ENCODE results near the gene AHRR. TPM values are rescaled to one million over a fixed set of nuclear protein-coding genes. Genes with fewer than 3 reads are reported as not detected.

The AHRR gene
- total RNA-seq, 1 donor from 2014 or later = 10.5 TPM

GRCh38 chr5:435961-436640 is 114.6 kb downstream of the AHRR start:
- no peak for FAIRE-seq
- Mint-ChIP-seq H3K4me3 (ENCODE audit: unreplicated experiment) (no peak overlapping the region), H3K4me1 (ENCODE audit: low read depth, unreplicated experiment) (peaks cover 3% of the 10 kb centered on the region), H3K27me3 (ENCODE audit: low read depth, unreplicated experiment) (peaks cover 5% of the 10 kb centered on the region), H3K36me3 (ENCODE audit: low read depth, unreplicated experiment) (peaks cover under 1% of the 10 kb centered on the region), H3K27ac (ENCODE audit: unreplicated experiment) (no peak overlapping the region), H3K9me3 (ENCODE audit: unreplicated experiment) (no peaks in the 10 kb centered on the region)
- H3K79me2 ChIP-seq (ENCODE audit: insufficient read depth, low read length) = no peaks in the 10 kb centered on the region
- no peak overlapping the region for H3K4me3 ChIP-seq (ENCODE audit: insufficient read depth, low read depth, low read length)
- no peaks in the 10 kb centered on the region for H3K36me3 ChIP-seq (ENCODE audit: insufficient read depth, low read length)
- no peak overlapping the region for H3K27ac ChIP-seq (ENCODE audit: low read depth, low read length)
- H4K20me1 ChIP-seq (ENCODE audit: insufficient read depth, low read length) = no peaks in the 10 kb centered on the region
- peaks cover 3% of the 10 kb centered on the region for H3K4me1 ChIP-seq (ENCODE audit: insufficient read depth, low read length)
- DNase-seq (ENCODE audit: low read depth) = no peak
- H3K4me2 ChIP-seq (ENCODE audit: low read length) = no peak overlapping the region
- H2AFZ ChIP-seq (ENCODE audit: low read depth, low read length) = no peak overlapping the region
- H3K27me3 ChIP-seq (ENCODE audit: insufficient read depth, low read length) = no peaks in the 10 kb centered on the region
- TF ChIP-seq EZH2 (IDR thresholded peaks at IDR 0.05; ENCODE audit: insufficient read depth, low read length) (no peak), CTCF (IDR thresholded peaks at IDR 0.05; ENCODE audit: insufficient read depth, low read depth, low read length) (peak; percentile 27)
- H3K9me3 ChIP-seq (ENCODE audit: insufficient read depth, low read depth, low read length) = no peaks in the 10 kb centered on the region
- H3K9ac ChIP-seq (ENCODE audit: low read length) = no peak overlapping the region

GRCh38 chr5:436641-436975 is 115.1 kb downstream of the AHRR start:
- Histone ChIP-seq H3K4me3 (ENCODE audit: insufficient read depth, low read depth, low read length) (no peak overlapping the region), H3K27me3 (ENCODE audit: insufficient read depth, low read length) (no peaks in the 10 kb centered on the region), H4K20me1 (ENCODE audit: insufficient read depth, low read length) (no peaks in the 10 kb centered on the region), H2AFZ (ENCODE audit: low read depth, low read length) (no peak overlapping the region), H3K4me1 (ENCODE audit: insufficient read depth, low read length) (peaks cover 2% of the 10 kb centered on the region), H3K9me3 (ENCODE audit: insufficient read depth, low read depth, low read length) (no peaks in the 10 kb centered on the region), H3K9ac (ENCODE audit: low read length) (no peak overlapping the region), H3K27ac (ENCODE audit: low read depth, low read length) (no peak overlapping the region), H3K36me3 (ENCODE audit: insufficient read depth, low read length) (no peaks in the 10 kb centered on the region), H3K4me2 (ENCODE audit: low read length) (no peak overlapping the region), H3K79me2 (ENCODE audit: insufficient read depth, low read length) (no peaks in the 10 kb centered on the region)
- Mint-ChIP-seq H3K36me3 (ENCODE audit: low read depth, unreplicated experiment) (no peaks in the 10 kb centered on the region), H3K27me3 (ENCODE audit: low read depth, unreplicated experiment) (peaks cover 5% of the 10 kb centered on the region), H3K9me3 (ENCODE audit: unreplicated experiment) (no peaks in the 10 kb centered on the region), H3K4me3 (ENCODE audit: unreplicated experiment) (no peak overlapping the region), H3K4me1 (ENCODE audit: low read depth, unreplicated experiment) (peaks cover 3% of the 10 kb centered on the region), H3K27ac (ENCODE audit: unreplicated experiment) (no peak overlapping the region)
- TF ChIP-seq EZH2 (IDR thresholded peaks at IDR 0.05; ENCODE audit: insufficient read depth, low read length) (no peak), CTCF (IDR thresholded peaks at IDR 0.05; ENCODE audit: insufficient read depth, low read depth, low read length) (no peak)
- FAIRE-seq (no peak), DNase-seq (ENCODE audit: low read depth) (no peak)

DNA sequence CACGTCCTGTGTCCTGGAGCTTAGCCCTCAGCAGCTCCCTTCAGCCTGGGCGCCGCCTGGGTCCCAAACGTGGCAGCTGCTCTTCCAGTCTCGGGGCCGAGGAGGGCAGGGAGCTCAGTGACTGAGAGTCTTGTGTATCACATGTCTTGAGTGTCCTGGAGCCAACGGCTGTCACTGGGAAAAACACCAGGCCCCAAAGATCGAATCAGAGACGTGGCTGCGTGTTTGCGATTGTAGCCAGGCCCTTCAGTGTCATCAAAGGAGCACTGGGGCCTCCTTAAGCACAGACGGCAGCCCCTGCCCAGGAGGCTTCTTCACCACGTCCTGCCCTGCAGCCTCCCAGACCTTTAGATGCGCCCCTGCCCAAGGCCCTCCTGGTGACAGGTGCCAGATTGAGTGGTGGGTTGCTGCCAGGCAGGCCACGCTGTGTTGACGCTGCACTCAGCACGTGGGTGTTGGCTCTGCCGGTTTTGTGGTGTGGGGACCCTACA is 115.8 kb downstream of the AHRR start:
- Mint-ChIP-seq H3K27me3 (ENCODE audit: low read depth, unreplicated experiment) (peaks cover 5% of the 10 kb centered on the region), H3K36me3 (ENCODE audit: low read depth, unreplicated experiment) (no peaks in the 10 kb centered on the region), H3K27ac (ENCODE audit: unreplicated experiment) (no peak overlapping the region), H3K9me3 (ENCODE audit: unreplicated experiment) (no peaks in the 10 kb centered on the region), H3K4me3 (ENCODE audit: unreplicated experiment) (no peak overlapping the region), H3K4me1 (ENCODE audit: low read depth, unreplicated experiment) (peaks cover 6% of the 10 kb centered on the region)
- no peak for TF ChIP-seq CTCF (IDR thresholded peaks at IDR 0.05; ENCODE audit: insufficient read depth, low read depth, low read length)
- TF ChIP-seq EZH2 (IDR thresholded peaks at IDR 0.05; ENCODE audit: insufficient read depth, low read length) = no peak
- peaks cover 7% of the 10 kb centered on the region for H3K79me2 ChIP-seq (ENCODE audit: insufficient read depth, low read length)
- H3K36me3 ChIP-seq (ENCODE audit: insufficient read depth, low read length) = no peaks in the 10 kb centered on the region
- H3K27me3 ChIP-seq (ENCODE audit: insufficient read depth, low read length) = no peaks in the 10 kb centered on the region
- H3K9ac ChIP-seq (ENCODE audit: low read length) = no peak overlapping the region
- FAIRE-seq = no peak
- H4K20me1 ChIP-seq (ENCODE audit: insufficient read depth, low read length) = no peaks in the 10 kb centered on the region
- DNase-seq (ENCODE audit: low read depth) = no peak
- H3K27ac ChIP-seq (ENCODE audit: low read depth, low read length) = no peak overlapping the region
- H3K9me3 ChIP-seq (ENCODE audit: insufficient read depth, low read depth, low read length) = no peaks in the 10 kb centered on the region
- no peak overlapping the region for H2AFZ ChIP-seq (ENCODE audit: low read depth, low read length)
- no peak overlapping the region for H3K4me3 ChIP-seq (ENCODE audit: insufficient read depth, low read depth, low read length)
- peaks cover 5% of the 10 kb centered on the region for H3K4me1 ChIP-seq (ENCODE audit: insufficient read depth, low read length)
- no peak overlapping the region for H3K4me2 ChIP-seq (ENCODE audit: low read length)
